ENCODE data around the gene ZSWIM8.

Gene ZSWIM8

DNA sequence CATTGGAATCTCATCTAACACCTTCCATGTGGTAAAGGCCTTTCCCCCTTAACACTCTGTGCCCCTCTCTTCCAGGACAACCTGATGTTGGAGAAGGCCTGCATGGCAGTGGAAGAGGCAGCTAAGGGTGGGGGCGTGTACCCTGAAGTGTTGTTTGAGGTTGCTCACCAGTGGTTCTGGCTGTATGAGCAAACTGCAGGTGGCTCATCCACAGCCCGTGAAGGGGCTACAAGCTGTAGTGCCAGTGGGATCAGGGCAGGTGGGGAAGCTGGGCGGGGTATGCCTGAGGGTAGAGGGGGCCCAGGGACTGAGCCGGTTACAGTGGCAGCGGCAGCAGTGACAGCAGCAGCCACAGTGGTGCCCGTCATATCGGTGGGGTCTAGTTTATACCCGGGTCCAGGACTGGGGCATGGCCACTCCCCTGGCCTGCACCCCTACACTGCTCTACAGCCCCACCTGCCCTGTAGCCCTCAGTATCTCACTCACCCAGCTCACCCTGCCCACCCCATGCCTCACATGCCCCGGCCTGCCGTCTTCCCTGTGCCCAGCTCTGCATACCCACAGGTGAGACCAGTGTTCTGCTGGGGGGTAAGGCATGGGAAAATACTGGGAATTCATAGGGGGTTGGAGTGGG, 13.6 kb downstream of the ZSWIM8 start:
- no peak for DNase-seq

DNA sequence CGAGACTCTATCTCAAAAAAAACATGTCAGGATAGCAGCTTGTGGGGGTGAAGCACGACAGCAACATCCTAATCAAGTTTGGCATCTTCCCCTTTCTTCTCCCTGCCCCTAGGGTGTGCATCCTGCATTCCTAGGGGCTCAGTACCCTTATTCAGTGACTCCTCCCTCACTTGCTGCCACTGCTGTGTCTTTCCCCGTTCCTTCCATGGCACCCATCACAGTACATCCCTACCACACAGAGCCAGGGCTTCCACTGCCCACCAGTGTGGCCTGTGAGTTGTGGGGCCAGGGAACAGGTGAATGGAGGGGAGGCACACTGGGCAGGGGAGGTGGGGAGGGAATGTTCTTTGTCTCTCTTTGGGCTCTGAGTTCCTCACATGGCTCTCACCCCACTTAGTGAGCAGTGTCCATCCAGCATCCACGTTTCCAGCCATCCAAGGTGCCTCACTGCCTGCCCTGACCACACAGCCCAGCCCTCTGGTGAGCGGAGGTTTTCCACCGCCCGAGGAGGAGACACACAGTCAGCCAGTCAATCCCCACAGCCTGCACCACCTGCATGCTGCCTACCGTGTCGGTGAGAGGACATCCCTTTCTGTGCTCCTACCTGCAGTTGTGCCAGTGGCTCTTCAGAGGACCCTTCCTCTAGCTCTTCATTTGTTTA, 14.6 kb downstream of the ZSWIM8 start:
- DNase-seq = no peak

DNA sequence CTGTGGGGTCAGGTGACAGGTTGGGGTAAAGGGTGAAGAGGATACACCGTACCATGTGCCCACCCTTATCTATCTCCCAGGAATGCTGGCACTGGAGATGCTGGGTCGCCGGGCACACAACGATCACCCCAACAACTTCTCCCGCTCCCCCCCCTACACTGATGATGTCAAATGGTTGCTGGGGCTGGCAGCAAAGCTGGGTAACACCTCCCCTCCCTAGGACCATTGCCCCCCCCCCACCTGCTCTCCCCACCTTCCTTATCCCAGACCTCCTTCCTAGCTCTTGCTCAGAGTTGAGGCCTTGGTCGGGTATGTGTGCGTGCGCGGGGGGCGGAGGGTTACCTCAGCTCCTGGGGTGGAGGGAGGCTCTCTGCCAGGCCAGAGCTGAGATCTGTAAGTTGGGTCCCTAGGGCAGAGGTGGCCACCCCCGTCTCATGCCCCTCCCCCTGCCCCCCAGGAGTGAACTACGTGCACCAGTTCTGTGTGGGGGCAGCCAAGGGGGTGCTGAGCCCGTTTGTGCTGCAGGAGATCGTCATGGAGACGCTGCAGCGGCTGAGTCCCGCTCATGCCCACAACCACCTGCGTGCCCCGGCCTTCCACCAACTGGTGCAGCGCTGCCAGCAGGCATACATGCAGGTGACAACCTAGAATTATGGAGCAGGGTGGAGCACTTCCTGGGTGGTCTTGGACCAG, 15.3 kb downstream of the ZSWIM8 start:
- no peak for DNase-seq

DNA sequence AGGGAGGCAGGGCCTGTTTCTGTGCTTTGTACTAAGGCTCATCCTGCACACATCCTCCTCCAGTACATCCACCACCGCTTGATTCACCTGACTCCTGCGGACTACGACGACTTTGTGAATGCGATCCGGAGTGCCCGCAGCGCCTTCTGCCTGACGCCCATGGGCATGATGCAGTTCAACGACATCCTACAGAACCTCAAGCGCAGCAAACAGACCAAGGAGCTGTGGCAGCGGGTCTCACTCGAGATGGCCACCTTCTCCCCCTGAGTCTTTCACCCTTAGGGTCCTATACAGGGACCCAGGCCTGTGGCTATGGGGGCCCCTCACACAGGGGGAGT, 15.8 kb downstream of the ZSWIM8 start:
- DNase-seq = no peak

DNA sequence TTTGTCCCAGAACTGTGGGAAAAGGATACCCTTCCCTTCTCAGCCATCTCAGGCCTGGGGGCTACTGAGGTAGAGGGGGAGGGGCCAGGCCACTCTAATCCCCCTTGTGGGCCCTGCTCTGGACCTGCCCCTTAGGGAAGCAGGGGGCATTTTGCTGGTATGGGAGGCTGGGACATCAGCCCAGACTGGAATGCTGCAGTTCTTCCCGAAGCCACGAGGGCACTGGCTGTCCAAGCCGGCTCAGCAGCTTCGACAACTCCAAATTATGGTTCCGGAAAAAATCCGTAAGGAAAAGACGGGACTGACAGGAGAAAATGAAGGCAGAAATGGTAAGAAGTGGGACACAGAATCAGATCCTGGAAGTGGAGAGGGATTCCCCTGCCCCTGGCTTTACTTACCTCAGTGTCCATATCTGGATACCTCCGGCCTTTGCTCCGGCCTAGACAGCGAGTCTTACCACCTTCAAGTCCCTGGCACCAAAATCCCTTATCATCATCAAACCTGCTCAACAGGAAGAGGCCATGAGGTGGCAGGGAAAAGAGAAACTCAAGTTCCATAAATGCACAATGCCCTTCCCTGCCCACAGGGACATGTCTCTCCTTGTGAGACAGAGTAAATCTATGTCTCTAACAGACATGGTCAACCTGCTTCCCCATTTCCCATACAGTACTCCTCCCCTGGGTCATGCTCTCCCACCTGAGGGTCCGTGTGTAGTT, 17.0 kb downstream of the ZSWIM8 start:
- no peak for DNase-seq

DNA sequence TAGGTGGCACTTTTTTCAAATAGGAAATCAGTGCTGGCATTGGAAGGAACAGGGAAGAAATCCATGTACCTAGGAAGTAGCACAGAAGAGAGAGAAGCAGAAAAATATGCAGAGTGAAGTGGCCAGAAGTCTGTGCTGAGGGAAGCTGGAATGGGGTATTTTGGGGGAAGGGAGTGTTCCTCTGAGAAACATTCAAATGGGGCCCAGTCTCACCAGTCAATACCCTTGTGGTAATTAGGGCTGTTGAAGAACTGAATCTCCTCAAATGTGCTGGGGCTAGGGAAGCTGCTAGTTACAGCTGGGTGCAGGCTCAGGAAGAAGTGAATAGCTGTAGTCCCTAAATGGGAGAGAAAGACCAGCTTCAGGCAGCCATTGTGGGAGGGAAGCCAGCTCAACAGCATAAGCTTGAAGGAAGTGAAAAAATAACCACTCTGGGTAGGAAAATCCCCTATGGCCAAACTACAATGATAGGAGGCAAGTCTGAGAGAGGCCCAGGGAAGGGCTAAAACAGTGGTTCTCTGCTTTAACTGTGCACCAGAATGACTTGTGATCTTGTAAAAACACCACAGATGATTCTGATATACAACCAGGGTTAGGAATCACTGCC, 18.4 kb downstream of the ZSWIM8 start:
- no peak for DNase-seq

DNA sequence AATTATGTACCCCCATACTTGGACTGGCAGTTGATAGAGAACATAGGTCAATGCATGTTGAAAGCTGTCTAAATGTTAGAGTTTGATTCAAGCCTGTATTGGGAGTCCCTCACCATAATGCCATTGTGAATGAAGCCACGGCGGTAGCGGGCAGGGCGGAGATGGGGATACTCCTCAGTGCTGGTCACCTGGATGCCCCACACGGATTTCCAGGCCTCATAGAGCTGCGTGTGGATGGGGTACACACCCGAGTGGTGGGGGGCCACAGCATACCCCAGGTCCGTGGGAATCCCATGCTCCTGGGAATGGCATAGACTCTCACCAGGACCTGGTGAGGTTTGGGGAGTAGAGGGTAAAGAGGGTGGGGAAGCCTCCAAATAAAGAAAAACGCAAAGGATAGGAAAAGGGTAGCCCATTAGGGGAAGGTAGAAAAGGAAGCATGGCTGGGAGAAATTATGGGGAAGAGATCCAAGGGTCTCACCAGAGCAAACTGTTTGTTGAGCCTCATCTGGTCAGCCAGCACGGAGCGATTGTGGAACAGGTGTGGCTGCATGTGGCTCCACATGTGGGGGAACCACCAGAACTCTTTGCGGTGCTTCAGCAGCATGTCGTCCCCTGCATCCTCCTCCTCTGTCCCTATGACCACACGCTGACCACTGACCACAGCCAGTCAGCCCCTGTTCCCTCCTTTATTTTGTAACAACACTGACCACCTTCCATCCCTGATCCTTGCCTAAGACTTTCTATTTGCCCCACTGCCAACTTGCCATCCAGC, 21.0 kb downstream of the ZSWIM8 start:
- DNase-seq = no peak

DNA sequence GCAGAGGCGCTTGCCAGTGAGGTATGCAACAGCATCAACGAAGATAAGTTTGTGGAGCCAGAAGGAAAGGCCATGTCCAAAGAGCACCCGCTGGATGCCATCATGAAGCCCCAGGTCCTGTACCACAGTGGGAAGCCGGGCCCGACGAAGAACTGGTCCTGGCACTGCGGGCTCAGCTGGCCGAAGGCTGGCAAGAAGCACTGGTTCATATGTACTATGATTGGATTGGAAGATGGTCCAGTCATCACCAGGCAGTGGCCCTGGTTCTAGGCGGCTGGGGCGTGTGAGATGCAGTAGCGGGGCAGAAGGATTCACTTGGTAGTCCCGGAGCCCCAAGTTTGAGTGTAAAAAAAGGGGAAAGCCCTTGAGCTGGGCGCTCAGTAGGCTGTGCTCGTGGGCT, 22.1 kb downstream of the ZSWIM8 start:
- no peak for DNase-seq

DNA sequence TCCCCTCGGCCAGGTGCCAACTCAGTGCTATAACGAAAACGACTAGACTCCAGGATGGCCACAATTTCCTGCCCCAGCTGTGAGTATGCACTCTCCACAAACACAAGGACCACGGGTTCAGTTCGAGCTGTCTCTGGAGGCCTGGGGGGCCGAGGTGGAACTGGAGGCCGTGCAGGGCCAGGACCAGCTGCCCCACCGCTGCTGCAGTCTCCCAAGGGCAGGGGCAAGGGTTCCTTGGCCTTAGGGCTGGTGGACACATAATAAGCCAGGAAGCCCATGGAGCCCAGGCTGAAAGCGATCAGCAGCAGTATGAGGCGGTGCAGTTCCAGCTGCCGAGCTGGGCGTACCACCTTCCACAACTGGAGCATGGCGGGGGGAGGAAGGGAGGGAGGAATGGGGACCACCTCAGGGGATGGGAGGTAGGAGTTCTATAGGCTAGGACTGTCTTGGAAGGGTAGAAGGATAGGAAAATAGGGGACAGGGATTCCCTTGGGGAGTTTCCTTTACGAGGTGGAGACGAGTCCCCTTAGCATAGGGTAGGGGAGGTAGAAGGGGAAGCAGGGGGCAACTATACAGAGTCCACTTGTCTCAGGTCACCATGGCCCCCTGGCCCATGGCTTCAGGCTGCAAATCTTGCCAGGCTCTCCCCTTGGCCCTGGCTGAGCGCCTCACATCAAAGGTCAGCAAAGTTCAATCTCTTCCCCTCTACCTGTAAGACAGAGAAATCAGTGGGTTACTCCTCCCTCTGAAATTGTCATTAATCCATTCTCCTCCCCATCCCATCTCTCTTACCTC, 22.8 kb downstream of the ZSWIM8 start:
- no peak for DNase-seq

DNA sequence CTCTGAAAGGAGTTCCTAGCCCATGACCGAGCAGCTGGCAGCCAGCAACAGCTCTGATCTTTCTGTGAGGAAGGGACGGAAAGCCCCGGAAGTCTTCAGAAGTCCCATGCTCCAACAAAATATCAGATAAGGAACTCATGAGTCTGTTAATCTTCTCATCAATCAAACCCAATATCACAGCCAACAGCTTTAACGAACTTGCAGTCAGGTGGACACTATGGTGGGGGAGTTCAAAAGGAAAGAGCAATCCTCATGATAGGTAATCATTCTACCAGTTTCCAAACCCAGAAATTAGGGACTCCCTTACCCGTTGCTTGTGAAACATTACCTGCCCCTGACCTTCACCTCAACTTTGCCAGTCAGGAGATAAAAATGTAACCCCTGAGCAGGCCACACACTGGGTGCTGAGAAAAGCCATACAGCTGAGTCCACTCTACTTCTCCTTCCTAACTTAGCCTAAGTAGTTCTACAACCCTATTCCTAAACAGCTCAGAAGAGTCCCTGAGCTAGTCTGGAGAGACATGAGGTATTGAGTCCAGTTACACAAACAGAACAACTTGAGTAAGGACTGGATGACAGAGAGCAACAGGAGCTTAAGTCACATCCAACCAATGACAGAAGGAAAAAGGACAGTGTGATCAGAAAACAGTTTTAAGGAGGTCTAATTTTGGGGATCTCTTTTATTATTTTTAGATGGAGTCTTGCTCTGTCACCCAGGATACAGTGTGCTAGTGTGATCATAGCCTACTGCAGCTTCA, 23.8 kb downstream of the ZSWIM8 start:
- no peak for DNase-seq

DNA sequence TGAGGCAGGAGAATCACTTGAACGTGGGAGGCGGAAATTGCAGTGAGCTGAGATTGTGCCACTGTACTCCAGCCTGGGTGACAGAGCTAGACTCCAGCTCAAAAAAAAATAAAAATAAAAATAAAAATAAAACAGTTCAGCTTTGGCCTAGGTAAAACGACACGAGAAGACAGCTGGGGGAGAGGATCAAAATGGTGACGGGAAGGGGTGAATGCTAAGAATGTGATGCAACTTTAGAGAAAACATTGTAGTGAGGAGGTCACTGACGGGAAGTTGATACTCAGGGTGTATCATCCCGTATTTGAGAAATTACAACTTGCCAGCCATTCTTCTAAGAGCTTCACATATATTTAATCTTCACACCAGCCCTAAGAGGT, 24.9 kb downstream of the ZSWIM8 start:
- no peak for DNase-seq

DNA sequence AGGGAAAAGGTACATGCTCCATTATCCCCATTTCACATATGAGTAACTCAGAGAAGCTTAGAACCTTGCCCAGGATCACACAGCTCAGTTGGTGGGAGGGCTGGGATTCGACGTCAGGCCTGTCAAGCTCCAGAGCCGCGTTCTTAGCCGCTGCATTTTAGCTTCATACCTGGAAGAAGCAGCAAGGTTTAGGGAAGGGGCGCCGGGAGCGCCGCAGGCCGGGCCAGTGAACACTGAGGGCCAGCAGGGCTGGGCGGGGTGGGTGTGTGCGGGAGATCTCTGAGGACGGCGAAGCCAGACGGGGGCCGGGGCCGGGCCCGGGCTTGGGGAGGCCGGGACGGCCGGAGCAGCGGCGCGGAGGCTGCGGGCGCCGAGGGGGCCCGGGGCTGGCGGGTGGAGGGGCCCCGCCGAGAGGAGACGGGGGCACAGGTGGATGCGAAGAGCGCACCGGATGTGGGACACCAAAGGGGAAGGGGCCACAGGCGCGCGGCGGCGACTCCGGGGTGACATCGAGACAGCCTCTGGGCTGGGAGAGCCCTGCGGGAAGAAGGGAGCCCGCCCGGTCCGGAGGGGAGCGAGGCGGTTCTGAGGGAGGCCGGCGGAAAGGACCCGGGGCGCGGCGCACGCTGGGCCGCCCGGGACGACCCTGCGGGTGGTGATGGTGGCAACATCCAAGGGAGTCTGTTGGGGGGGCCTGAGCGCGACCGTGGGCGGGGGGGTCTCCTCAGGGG, 25.5 kb downstream of the ZSWIM8 start:
- no peak for DNase-seq

DNA sequence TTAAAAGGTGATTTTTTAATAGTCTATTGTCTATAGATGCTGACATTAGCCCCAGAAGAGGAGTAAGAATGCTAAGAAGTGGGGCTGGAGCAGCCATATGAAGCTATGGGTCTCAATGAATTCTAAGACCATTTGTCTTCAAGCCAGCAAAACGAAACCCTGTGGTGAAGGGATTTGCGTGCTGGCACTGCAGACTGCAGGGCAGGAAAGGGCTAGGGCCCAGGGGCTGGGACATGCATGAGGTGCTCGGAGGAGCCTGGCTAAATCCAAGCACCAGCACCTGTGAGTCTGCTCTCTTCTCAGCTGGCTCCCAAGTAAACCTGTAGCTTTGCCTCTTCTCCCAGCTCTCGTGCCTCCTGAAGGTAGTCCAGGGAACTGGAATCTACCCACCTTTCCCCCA, 27.3 kb downstream of the ZSWIM8 start:
- DNase-seq = no peak

DNA sequence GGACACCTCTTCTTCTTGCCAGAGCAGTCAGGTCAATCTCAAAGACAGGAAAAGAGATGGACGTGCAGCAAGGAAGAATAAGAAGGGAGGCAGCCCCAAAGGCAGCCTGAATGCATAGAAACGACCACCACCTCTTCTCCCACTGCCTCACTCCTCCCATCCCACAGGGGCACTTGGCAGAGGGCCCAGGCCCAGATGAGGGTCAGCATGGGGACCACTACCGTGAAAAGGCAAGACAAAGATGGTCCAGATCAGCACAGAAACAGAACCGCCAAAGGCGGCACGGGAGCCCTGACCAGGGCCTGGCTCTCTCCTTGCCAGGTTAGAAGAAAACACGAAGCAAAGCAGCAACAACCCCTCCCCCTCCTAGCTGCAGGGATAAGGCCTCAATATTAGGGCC, 27.9 kb downstream of the ZSWIM8 start:
- DNase-seq = no peak

DNA sequence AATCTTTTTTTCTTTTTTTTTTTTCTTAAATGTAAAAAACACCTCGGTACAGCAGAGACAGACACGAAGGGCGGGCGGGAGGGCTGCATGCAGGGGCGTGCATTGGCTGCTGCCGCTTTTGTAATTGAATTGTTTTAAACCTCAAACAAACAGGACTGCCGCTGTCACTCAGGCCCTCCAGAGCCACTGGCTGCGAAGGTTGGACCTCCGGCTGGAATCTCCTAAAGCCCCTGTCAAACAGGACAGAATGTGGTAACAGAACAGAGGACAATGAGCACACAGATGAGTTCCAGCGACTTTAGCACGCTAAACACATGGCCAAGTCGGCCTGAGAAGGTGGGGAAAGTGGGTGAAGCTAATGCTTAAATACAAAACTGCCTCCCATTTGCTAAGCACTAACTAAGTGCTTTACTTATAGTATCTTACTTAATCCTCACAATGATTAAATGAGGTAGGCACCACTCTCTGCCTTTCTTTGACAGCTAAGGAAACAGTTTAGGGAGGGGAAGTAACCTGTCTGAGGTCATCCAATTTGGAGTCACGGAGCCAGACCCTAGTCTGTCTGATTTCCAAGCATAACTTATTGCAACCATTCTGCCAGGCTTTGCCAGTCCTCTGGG, 29.0 kb downstream of the ZSWIM8 start:
- no peak for DNase-seq

DNA sequence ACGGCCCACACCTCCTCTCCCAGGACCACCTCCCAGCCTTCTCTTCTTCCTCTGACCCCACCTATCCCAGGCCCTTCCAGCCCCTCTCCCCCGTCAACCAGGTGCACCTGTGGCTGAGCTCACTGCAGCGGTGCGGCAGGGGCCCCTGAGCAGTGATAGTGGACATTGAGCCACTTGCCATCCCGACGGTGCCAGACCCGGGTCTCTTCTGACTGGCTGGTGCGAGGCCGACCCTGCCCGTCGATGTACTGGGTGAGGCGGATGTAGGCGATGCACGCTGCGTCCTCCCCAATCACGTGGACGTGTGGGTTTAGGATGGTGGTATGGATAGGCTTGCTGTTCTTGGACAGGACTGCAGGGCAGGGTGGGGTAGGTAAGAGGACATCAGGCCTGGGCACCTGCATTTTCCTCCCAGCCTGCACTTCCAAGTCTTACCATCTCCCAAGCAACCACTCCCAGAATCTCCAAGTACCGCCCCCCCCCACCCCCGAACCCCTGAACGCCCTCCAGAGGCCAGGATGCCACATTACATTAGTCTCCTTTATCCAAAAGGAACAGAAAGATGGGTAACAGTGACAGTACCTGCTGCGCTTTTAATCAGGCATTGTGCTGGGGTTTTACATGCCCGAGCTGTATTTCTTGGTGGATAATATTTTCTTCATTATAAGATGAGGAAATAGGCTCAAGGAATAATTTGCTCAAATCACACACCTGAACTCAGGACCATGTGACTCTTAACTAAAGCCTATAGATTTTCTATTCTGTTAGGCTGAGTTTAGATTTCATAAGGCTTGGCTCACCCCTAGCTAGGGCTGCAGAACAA, 29.7 kb downstream of the ZSWIM8 start:
- DNase-seq = no peak

DNA sequence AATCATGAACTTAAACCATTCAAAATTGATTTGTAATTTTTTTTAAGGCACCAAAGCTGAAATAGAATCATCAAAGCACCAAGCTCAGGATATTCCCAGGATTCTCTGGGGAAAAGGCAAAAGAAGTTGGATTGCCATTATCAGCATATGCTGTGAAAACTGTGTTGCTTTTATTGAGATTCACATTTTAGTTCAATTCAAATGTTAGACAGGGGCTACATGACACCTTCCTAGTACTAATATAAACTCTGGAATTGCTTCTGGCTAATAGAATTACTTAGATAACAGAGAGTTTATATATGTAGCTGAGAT, 30.3 kb downstream of the ZSWIM8 start:
- DNase-seq = no peak

DNA sequence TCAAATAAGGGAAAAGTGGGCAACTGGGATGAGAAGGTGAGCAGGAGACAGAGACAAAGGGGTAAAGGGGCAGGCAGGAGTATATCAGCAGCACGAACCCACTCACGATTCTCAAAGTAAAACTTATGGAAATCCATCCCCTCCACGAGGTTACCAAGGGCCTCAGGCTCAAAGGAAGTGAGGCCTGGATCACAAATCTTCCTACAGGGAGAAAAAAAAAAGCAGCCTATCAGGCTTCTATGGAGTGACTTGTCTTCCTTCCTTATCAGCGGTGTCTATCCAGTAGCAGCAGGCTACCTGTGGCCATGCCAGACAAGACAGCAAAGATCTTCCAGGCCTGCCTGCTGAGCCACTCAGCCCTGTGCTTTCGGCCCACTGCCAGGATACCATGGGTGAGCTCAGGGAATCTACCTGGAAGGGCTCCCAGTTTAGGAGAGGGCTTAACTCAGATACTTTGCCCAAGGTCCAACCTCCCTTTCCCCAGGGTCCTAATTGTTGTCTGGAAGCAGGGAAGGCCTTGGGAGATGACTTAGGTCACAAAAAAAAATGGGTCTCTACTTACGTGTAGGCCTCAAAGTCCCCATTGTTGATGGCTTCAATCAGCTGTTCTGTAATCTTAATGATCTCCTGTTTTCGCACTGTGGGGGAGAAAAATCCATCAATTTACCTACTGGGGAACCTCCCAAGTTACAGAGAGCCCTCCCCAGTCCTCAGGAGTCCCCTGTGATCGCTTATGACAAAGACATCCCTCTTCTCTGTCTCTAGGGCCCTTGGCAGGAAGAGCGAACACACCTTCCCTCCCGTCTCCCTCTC, 31.7 kb downstream of the ZSWIM8 start:
- DNase-seq = no peak
